Hematopoietic multipotent progenitor cell treated with erythropoietin and hydrocortisone succinate and interleukin-3 and kit ligand, for 8 days (in vitro differentiated cells): ENCODE data around the gene COMT.
"Not testable (repeated sequence)": the region's sequence is repeated elsewhere in the genome, so short reads cannot be mapped to it uniquely, and the experiment has no call there.

Source experiments
- DNase-seq: peaks from one replicate; pipeline ENCODE4 v3.0.0-alpha.2; 2015

The COMT gene

DNA sequence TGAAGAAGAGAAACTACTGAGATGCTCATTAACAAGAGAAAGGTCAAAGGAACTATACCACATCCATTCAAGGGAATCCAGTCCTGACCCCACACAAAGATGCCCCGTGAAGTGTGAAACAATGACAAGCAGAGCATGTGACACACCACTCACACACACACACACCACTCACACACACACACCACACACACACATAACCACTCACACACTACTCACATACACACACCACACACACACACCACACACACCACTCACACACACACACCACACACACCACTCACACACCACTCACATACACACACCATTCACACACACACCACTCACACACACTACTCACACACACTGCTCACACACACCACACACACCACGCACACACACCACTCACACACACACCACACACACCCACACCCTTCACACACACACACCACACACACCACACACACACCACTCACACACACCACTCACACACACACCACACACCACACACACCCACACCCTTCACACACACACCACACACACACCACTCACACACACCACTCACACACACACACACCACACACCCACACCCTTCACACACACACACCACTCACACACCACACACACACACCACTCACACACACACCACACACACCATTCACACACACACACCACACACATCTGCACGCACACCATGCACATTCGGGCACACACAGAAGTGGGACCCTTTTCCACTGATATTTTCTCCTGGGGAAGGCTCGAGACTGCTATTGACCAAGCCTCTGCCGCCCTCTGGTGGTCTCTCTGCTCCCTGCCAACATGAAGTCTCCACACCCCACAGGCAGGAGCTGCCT is 32.0 kb upstream of the COMT start:
- DNase-seq: peak; percentile 82

DNA sequence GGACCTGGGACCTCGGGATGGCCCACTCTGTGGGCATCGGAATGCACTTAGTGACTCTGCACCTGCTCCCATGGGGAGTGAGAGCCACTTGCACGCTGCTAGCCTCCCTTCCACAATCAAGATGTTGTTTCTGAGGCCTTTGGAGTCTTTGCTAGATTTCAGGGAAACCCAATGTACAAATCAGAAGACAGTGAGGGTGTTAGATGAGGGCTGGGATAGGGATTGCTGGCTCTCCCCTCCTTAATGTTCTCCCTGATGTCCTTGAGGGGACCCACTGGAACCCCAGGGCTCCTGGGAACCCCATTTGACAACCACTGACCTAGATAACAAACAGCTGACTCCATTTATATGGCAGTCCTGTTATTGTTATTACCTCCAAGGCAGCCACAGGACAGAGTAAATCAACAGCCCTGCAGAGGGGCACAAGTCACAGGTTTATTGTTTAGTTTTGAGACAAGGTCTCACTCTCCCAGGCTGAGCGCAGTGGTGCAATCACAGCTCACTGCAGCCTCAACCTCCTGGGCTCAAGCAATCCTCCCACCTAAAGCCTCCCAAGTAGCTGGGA is 31.3 kb upstream of the COMT start:
- DNase-seq: no peak

DNA sequence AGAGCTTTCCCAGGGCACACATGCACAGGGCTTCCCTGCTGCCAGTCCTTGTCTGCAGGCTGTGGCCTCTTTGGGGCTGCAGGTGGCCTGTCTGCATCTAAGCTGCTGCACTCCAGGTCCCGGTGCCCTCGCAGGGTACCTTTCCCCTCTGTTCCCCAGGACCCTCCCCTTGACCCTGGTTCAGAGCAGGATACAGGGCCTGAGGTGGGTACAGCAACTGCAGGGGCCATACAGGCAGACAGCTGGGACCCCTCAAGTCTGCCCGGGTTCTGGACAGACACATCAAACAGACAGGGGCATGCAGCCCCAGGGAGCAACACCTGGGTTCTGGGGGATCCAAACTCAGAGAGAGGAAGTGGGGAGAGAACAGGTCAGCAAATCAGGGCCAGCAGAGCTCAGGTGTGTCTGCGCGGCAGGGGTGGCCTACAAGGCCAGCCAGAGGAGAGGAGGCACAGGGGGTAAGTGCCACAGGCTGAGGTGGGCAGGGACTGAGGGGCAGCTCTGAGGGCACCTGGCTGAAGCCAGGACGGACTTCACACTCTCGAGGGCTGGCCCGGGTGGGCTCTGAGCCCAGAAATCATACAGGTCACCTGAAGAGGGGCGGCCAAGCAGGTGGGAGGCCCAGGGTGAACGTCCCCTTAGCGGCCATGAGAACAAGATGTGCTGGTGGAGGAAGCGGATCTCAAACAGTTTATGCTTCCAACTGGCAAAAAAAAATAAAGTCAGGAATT is 29.9 kb upstream of the COMT start:
- no peak for DNase-seq

DNA sequence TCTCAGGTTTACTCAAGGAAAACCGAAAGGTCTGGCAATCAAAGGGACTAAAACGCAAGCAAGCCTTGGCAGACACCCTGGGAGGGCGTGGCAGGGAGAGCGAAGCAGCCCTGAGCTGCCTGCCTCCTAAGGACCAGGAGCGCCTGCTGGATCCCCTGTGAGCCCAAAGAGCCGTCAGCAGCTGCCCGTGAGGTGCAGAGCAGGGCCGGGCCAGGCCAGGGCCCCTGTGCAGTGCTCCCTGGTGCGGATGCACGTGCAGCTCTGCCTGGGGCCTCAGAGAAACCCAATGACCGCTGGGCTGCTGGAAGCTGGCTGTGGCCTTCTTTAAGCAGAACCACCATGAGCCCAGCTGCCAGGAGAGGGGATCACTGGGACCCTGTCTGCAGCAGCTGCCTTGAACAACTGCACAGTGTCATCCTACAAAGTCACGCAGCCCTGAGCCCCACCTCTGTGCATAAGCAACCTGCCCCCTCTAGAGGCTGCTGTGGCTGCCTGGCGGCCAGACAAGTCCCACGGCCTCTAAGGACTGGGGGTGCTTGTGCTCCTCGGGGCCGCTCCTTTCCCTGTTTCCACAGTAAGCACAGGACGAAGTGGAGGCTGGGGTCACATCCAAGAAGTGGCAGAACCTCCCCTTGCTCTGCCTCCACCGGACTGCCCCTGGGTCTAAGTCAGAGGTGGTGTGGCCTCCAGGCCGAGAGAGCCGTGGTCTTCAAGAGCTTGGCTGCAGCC is 29.1 kb upstream of the COMT start:
- DNase-seq: peak; percentile 14

DNA sequence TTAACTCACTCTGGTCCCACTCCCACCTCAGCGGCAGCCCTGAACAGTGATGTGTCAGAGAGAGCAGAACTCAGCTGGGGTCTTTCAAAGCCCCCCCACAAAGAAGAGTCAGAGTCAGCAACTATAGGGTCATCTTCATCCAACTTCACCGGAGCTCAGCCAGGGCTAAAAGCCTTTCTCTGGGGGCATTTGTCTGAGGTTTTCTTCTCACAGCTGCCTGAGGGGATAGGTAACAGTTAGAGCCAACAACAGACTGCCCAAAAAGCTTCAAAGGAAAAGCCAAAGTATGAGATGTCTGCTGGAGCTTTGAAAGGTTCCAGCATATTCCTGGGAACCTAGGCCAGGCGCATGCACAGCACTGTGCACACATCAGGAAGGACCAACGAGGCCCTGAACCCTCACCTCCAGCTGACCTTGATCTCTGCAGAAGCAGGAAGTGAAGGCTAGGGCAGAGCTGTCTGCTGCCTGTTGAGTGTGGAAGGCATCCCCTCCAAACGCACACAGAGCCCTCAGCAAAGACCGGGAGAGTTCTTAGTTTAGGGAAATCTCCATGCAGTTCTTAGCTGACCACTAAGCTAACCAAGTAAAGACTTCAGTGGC is 28.1 kb upstream of the COMT start:
- DNase-seq: no peak

DNA sequence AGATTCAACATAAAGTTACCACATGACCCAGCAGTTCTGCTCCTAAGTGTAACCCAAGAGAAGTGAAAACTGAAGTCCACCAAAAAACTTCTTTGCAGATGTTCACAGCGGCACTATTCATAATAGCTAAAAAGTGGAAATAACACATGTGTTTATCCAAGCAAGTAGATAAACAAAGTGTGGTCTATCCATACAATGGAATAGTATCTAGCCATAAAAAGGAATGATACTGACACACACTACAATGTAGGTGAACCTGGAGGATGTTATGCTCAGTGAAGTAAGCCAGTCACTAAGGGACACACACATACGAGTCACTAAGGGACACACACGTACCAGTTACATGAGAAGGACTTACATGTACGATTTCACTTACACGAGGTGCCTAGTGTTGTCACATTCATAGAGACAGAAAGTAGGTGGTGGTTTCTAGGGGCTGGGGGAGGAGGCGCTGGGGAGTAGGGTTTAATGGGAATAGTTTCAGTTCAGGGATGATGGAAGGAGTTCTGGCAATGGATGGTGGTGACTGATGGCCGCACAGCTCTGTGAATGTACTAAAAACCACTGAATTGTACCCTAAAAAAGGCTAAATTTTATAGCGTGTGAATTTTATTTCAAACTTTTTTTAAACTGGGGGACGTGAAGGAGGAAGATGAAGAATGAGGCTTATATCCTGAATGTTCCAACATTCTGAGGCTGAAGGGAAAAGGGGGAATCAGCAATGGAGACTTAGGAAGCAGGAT is 27.2 kb upstream of the COMT start:
- DNase-seq: no peak

DNA sequence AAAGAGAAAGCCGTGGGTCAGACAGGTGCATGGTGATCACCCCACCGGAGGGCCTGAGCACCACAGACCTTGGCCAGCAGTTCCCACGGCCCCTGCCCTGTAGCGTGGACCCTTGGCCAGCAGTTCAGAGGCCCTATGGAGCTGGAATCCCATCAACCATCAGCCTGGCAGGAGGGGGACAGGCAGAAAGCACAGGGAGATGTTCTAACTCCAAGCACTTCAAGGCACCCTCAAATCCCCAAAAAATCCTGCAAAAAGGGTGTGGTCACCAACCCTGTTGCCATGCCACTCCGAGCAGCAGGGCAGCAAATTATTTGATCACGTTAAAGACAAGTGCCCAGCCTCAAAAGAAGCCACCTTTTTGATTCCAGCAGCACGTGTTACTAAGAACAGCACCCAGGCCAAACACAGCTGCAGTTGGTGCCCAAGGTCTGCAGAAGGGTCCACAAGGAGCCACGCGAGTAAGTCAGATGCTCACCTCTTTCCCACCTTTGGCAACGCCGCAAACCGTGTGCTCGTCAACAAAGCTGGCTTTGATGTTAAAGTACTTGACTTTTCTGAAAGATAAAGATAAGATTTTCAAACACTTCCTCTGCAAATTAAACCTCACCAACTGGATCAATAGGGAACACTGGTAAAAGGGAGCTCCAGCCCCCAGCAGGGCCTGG is 26.2 kb upstream of the COMT start:
- no peak for DNase-seq

DNA sequence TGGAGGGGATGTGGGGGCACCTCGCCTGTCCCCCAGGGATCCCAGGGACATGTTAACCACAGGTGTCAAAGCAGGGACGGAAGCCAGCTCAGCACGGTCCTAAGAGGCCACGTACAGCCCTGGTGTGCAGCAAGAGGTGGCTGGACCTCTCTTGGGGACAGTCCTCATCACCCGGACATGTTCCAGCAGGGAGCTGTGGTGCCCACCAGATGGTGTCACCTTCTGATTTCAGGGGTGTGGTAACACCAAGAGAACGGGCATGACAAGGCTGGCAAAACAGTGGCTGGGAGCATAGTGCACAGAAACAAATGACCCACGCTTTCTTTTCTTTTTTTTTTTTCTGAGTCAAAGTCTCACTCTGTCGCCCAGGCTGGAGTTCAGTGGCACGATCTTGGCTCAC is 25.6 kb upstream of the COMT start:
- DNase-seq: no peak

DNA sequence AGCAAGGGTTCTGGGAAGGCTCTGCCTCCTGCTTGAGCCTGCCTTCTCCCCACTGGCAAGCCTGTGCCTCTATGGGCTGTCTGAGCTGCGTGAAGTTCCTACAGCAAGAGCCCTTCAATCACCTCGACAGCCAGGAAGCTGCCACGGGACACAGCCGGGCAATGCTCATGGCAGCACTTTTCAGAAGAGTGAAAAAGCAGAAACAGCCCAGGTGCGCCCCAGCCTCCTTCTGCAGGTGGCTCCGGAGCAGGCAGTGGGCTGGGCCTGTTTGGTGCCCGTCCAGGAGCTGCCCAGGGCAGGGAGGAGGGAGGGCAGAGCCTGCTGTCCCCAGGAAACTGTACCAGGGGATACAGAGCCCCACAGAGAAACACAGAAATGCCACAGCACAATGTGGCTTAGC is 24.6 kb upstream of the COMT start:
- DNase-seq: no peak

DNA sequence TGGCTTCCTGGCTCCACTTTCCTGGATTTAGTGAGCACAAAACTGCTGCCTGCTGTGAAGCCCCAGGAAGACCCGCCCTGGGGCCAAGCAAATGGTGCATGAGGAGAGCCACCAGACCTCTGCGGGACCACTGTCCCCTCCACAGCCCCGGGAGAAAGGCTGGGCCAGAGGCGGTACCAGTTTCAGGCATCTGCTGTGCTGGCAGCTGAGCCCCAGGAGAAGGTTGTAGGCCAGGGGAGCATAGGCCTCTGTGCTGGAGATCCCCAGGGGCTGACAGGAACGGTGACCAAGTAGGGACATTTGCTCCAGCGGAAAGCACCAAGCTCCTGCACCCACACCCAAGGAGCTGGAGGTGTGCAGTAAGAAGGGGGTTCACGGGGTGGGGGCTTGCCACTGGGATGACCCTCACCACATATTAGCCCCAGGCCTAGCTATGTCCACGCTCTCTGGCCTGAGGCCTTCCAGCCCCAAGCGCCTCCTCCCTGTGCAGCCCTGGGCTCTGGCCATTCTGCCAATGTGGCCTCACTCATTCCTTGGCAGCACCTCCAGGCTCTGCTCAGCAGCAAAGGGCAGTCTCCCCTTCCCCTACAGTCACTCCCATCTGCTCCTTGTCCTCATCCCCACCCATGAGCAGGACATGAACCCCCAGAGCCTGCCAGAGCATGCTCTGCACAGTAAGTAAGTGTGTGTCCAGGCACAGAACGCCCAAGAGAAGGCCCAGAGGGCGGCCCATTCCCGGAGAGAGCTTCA is 24.0 kb upstream of the COMT start:
- no peak for DNase-seq

DNA sequence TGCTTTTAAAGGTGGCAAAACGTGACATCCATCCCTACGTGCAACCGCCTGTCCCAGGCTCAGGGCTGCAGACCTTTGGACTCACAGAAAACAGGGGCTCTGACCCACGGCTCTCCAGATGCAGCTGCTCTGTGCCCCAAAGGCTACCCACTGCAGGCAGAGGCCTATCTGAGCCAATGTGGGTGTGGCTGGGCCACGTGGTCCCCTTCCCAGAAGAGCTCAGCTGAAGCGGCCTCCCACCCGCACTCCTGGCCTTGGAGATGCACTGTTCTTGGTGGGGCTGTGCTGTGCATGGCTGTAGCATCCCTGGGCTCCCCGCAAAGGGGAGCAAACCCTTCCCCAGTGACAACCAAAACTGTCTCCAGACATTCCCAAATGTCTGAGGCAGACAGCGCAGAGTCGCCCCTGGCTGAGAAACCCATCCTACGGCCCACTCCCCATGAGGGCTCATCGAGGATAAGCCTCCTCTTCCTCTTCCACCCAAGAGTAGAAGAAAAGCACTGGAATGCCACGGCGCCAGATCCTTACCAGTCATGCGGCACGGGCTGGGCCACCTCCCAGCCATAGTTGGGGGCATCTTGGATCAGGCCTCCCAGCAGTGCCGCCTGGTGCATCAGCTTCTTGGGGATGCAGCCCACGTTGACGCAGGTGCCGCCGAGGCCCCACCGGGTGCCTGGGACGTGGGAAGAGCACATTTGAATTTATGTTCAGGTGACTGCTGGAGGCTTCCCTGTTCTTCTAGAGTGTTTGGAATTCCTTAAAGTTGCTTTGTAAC is 23.1 kb upstream of the COMT start:
- DNase-seq: peak; percentile 24

DNA sequence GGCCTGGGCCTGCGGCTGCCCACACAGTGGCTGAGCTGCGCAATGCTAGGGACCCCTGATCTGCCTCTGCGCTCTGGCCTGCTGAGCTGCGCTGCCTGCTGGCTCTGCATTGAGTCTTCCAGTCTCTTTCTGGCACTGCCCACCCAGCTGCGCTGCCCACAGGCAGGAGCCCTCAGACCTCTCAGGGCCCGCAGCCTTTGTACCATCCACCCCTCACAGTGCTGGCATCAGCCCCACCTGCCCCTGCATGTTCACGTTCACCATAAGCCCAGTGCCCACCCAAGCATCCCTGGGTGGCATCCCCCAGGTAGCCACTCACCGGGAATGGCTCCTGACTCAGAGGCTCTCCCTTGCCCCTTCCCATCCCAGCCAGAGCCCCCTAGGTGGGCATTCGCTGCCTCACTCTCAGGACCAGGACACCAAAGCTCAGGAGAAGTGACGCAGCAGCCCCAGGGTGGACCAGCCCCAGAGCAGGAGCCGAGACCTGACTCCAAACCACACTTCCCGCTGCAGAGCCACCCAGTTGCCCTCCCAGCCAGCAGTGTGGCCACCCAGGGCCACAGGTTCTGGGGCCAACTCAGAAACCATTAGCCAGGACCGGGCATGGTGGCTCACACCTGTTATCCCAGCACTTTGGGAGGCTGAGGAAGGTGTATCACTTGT is 21.7 kb upstream of the COMT start:
- DNase-seq: no peak

DNA sequence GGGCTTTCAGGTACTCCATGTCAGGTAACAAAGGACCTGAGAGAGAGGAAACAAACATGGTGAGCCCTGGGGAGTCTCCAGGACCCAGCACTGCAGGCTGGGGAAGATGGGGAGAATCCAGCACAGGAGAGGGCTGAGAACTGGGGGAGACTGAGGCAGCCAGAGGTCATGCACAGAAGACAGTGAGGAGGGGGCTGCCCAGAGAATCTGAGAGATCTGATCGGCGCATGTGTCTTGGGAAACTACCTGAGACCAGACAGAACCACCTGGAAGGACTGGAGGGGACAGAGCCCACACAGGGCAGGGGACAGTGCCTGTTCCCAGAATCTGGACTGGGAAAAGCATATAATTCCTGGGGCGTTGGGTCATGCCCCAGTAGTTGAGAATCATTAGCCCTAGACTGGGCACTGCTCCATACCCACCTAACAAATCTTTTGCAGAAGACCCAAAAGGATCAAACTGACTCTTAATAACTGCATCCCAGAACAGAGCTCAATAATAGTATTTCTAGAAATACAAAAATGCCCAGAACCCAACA is 20.0 kb upstream of the COMT start:
- no peak for DNase-seq

DNA sequence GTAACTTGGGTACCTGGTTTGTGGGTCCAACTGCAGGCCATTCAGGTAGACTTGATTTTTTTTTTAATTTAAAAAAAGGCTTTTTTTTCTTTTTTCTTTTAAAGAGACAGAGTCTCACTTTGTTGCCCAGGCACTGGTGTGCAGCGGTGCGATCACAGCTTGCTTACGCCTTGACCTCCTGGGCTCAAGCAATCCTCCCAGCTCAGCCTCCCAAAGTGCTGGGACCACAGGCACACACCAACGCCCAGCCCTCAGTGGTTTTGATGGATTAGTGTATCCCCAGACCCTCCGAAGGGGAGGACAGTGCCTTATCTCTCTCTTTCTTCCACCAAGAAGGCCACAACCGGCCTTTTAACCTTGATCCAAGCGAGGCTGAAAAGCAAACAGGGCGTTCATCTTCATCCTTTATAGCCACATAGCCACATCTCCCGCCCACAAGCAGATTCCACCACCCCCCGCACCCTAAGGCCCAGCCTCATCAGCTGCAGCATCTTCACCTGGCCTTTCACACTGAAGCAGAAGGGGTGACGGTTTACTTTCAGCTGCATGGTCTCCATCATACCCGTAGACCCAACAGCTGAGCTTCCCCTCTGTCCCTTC is 17.6 kb upstream of the COMT start:
- DNase-seq: no peak

DNA sequence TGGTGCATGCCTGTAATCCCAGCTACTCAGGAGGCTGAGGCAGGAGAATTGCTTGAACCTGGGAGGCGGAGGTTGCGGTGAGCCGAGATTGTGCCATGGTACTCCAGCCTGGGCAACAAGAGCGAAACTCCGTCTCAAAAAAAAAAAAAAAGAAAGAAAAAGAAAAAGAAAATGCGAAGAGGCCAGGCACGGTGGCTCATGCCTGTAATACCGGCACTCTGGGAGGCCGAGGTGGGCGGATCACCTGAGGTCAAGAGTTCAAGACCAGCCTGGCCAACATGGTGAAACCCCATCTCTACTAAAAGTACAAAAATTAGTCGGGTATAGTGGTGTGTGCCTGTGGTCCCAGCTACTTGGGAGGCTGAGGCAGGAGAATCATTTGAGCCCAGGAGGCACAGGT is 15.5 kb upstream of the COMT start:
- DNase-seq: not testable (repeated sequence)

DNA sequence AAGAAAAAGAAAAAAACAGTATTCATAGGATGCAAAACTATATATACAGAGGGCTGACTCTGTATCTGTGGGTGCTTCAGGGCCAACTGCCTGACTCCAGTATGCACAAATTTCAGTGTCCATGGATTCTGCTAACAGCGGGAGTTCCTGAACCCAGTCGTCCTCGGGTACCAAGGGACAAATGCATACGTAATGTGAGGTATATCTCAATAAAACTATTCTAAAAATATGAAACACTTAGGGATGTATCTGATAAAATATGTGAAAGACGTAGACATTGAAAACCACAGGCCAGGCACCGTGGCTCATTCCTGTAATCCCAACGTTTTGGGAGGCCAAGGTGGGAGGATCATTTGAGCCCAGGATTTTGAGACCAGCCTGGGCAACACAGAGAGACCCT is 13.9 kb upstream of the COMT start:
- DNase-seq: no peak

DNA sequence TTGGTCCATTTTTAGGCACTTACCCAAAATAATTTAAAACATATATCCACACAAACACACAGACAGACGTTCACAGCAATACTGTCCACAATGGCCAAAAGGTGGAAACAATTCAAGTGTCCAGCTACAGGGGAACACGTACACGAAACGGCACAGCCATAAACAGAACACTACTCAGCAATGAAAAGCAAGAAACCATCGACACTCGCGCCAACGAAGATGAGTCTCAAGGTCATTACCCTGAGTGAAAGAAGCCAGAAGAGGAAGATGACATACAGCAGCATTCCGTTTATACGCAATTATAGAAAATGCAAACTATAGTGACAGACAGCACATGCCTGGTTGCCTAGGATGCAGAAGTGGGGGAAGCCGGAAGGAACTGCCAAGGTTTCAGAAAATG is 13.4 kb upstream of the COMT start:
- DNase-seq: no peak

DNA sequence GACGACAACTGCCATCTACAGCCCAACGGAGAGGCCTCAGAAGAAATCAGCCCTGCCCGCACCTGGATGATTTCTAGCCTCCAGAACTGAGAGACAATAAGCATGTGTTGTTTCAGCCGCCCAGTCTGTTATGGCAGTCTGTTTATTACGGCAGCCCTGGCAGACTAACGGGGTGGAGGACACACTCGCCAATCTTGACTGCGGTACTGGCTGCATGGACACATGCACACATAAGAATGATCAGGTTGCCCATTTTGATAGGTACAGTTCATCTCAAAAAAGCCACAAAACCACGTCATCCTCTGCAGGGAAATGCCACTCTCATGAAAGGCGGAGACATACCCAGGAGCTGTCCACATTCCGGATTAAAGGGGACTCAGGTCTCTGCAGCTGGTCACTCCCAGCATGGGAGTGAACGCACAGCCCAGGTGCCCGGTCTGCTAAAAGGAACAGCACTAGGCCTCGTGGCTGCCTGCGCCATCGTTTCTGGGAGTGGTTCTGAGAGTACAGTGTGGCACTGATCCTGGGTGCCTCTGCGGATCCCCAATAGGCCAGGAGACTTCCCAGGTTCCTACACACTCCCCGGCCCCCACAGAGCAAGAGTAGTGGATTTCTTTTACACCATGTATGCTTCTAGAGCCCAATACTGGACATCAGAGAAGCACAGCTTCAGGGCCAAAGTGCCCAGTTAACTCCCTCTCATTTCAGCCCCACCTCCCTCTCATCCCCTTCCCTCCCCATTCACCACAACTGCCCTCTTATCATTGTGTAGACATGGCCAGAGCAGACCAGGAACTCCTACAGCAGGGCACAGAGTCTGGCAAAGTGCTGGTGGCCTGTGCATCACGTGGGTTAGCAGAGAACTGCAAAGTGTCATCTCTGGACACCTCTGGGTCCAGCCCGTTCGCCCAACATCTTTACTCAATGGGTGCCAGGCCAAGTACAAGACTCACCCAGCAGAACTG is 11.7 kb upstream of the COMT start:
- DNase-seq: peak; percentile 57
